BLaER1 treated with 17β-estradiol and CSF1 and Interleukin-3, amounts not matched to agents 10 nM and 100 nM (cell line): ENCODE data around the gene DAB1.
A peak's percentile ranks its signal among the peaks of the same experiment; 100 is the strongest.

Experiments used
- H3K27ac ChIP-seq, 11 experiments: shearing (Covaris generic); formaldehyde crosslinking; 2 replicates each; pipeline ENCODE4 v1.8.1; 2022
- H3K27me3 ChIP-seq, 11 experiments: shearing (Covaris generic); formaldehyde crosslinking; 2 replicates each; pipeline ENCODE4 v1.8.1; 2022
- H3K36me3 ChIP-seq, 11 experiments: shearing (Covaris generic); formaldehyde crosslinking; 2 replicates each; pipeline ENCODE4 v1.8.1; 2022
- H3K4me1 ChIP-seq, 10 experiments: shearing (Covaris generic); formaldehyde crosslinking; 2 replicates each; pipeline ENCODE4 v1.8.1; 2022
- H3K4me2 ChIP-seq, 11 experiments: shearing (Covaris generic); formaldehyde crosslinking; 2 replicates each; pipeline ENCODE4 v1.8.1; 2022
- H3K4me3 ChIP-seq, 10 experiments: shearing (Covaris generic); formaldehyde crosslinking; 2 replicates each; pipeline ENCODE4 v1.8.1; 2022
- H3K9ac ChIP-seq, 11 experiments: shearing (Covaris generic); formaldehyde crosslinking; 2 replicates each; pipeline ENCODE4 v1.8.1; 2022
- H3K9me3 ChIP-seq, 11 experiments: shearing (Covaris generic); formaldehyde crosslinking; replicated peaks in 1 of 11; 2 replicates each; pipeline ENCODE4 v1.8.1; 2022
- H4K20me1 ChIP-seq, 11 experiments: shearing (Covaris generic); formaldehyde crosslinking; 2 replicates each; pipeline ENCODE4 v1.8.1; 2022
- Cebpa-rat ChIP-seq, 11 experiments: shearing (Covaris generic); IDR thresholded peaks; 2 replicates each; pipeline ENCODE4 v1.8.1; 2022

Gene DAB1

DNA sequence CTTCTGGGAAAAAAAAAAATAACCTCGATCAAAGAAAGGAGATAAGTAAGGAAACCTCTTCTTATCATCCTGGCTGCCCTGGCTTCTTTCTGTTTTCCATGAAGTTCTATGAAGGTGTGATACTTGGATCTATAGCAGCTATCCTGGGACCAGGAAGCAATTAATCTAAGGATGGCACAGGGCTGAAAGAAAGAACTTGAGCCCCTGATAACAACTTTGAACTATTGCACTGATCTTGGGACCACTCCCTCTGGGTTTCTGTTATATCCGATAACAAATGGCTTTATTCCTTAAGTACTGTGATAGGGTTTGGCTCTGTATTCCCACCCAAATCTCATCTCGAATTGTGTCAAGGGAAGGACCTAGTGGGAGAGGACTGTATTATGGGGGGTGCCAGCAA, 104.1 kb downstream of the DAB1 start:
- H4K20me1 ChIP-seq, result no peaks in the 10 kb centered on the region
- TF ChIP-seq Cebpa-rat (IDR thresholded peaks at IDR 0.05), result no peak
- no peaks in the 10 kb centered on the region for H3K36me3 ChIP-seq
- H3K4me2 ChIP-seq, result peak overlapping the region in 9 of 11 experiments; percentile 49 to 78 (median 67); a peak in 17 of 22 replicates
- peaks cover 0 to 4% (median 0%) of the 10 kb centered on the region in 11 experiments; a peak in 2 of 22 replicates for H3K9me3 ChIP-seq
- peak overlapping the region in 4 of 11 experiments; percentile 17 to 34 (median 21); a peak in 5 of 22 replicates for H3K9ac ChIP-seq
- H3K27ac ChIP-seq, result peak overlapping the region in 7 of 11 experiments; percentile 28 to 74 (median 62); a peak in 12 of 22 replicates
- peaks cover 14 to 38% (median 28%) of the 10 kb centered on the region in 10 experiments for H3K4me1 ChIP-seq
- no peaks in the 10 kb centered on the region for H3K27me3 ChIP-seq
- no peak overlapping the region for H3K4me3 ChIP-seq

- Histone ChIP-seq H3K27me3 (no peaks in the 10 kb centered on the region), H3K4me3 (no peak overlapping the region), H3K4me2 (peak overlapping the region in 10 of 11 experiments; percentile 41 to 78 (median 66); a peak in 21 of 22 replicates), H3K4me1 (peaks cover 14 to 38% (median 28%) of the 10 kb centered on the region in 10 experiments), H3K9ac (peak overlapping the region in 4 of 11 experiments; percentile 17 to 34 (median 21); a peak in 3 of 22 replicates), H3K36me3 (no peaks in the 10 kb centered on the region), H3K27ac (peak overlapping the region in 8 of 11 experiments; percentile 3 to 74 (median 60); a peak in 14 of 22 replicates), H4K20me1 (no peaks in the 10 kb centered on the region), H3K9me3 (peaks cover 0 to 4% (median 0%) of the 10 kb centered on the region in 11 experiments; a peak in 2 of 22 replicates)
- TF ChIP-seq Cebpa-rat (IDR thresholded peaks at IDR 0.05), result no peak
These were observed 104.7 kb downstream of the DAB1 start for GRCh38 chr1:57319165-57319564.

DNA sequence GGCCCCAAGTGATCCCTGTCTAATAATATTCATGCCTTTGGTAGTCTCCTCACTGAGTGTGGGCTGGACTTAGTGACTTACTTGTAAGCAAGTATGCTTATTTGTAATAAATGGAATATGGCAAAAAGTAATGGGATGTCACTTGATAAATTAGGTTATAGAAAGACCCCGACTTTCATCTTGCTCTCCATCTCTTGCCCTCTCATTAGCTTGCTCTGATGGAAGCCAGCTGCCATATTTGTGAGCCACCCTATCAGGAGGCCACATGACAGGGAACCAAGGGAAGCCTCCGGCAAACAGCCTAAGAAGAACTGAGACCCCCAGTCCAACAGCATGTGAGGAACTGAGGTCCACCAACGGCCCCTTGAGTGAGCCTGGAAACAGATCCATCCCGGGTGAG, 107.0 kb downstream of the DAB1 start:
- no peak overlapping the region for H3K27ac ChIP-seq
- no peak for TF ChIP-seq Cebpa-rat (IDR thresholded peaks at IDR 0.05)
- no peaks in the 10 kb centered on the region for H3K27me3 ChIP-seq
- H3K9me3 ChIP-seq, result peaks cover 0 to 4% (median 0%) of the 10 kb centered on the region in 11 experiments; a peak in 2 of 22 replicates
- no peak overlapping the region for H3K4me3 ChIP-seq
- no peaks in the 10 kb centered on the region for H3K36me3 ChIP-seq
- no peak overlapping the region for H3K9ac ChIP-seq
- peaks cover 14 to 36% (median 28%) of the 10 kb centered on the region in 10 experiments for H3K4me1 ChIP-seq
- no peak overlapping the region for H3K4me2 ChIP-seq
- H4K20me1 ChIP-seq, result no peaks in the 10 kb centered on the region

GRCh38 chr1:57316291-57316690, 107.6 kb downstream of the DAB1 start:
- Histone ChIP-seq H3K36me3 (no peaks in the 10 kb centered on the region), H3K9ac (no peak overlapping the region), H4K20me1 (no peaks in the 10 kb centered on the region), H3K4me3 (no peak overlapping the region), H3K27me3 (no peaks in the 10 kb centered on the region), H3K4me2 (no peak overlapping the region), H3K4me1 (peaks cover 14 to 33% (median 26%) of the 10 kb centered on the region in 10 experiments), H3K27ac (no peak overlapping the region), H3K9me3 (peaks cover 0 to 4% (median 0%) of the 10 kb centered on the region in 11 experiments; a peak in 2 of 22 replicates)
- TF ChIP-seq Cebpa-rat (IDR thresholded peaks at IDR 0.05), result no peak

DNA sequence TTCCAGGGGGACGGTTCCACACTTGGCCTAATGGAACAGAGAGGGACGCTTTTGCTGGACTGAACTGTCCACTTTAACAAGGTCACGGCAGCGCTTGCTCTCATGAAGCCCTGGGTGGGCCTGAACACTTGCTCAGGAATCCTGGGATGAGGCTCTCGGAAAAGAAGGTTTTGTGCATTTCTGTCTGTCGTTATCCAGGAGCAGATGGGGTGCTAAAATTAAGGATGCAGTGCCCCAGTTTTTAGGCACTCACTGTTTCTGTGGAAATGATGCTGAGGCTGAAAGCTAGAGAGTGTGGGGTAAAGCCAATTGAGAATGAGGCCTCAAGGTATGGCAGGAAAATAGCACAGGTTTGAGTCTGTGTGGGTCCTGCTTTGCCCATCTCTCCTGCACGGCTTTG, 111.0 kb downstream of the DAB1 start:
- no peak for TF ChIP-seq Cebpa-rat (IDR thresholded peaks at IDR 0.05)

DNA sequence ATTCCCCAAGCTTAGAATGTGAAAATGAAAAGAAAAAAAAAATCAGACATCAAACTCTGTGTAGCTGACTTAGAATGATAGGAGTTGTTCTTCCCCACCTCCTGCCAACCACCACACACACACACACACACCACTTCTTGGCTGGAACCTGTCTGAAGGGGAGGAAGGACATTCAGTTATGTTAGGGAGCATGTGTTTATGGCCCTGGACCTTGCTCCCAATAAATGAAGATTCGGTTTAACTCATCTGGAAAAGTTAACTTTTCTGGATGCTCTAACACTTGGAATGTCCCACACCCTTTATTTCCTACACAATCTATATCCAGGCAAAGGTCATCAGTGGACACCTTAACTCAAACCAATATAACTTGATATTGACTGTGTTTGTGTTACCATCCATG, 112.4 kb downstream of the DAB1 start:
- Histone ChIP-seq H3K4me3 (no peak overlapping the region), H4K20me1 (no peaks in the 10 kb centered on the region), H3K9me3 (peaks cover 0 to 10% (median 5%) of the 10 kb centered on the region in 11 experiments; a peak in 8 of 22 replicates), H3K27me3 (no peaks in the 10 kb centered on the region), H3K36me3 (no peaks in the 10 kb centered on the region), H3K4me1 (peaks cover 6 to 40% (median 21%) of the 10 kb centered on the region in 10 experiments; a peak in 19 of 20 replicates), H3K4me2 (no peak overlapping the region), H3K9ac (no peak overlapping the region), H3K27ac (no peak overlapping the region)
- no peak for TF ChIP-seq Cebpa-rat (IDR thresholded peaks at IDR 0.05)

More for the DNA sequence above, 111.0 kb downstream of the DAB1 start:
- Histone ChIP-seq H3K27ac (no peak overlapping the region), H3K27me3 (no peaks in the 10 kb centered on the region), H4K20me1 (no peaks in the 10 kb centered on the region), H3K9me3 (peaks cover 0 to 4% (median 0%) of the 10 kb centered on the region in 11 experiments; a peak in 7 of 22 replicates), H3K4me2 (no peak overlapping the region), H3K9ac (no peak overlapping the region), H3K36me3 (no peaks in the 10 kb centered on the region), H3K4me1 (peaks cover 0 to 26% (median 8%) of the 10 kb centered on the region in 10 experiments; a peak in 16 of 20 replicates), H3K4me3 (no peak overlapping the region)

DNA sequence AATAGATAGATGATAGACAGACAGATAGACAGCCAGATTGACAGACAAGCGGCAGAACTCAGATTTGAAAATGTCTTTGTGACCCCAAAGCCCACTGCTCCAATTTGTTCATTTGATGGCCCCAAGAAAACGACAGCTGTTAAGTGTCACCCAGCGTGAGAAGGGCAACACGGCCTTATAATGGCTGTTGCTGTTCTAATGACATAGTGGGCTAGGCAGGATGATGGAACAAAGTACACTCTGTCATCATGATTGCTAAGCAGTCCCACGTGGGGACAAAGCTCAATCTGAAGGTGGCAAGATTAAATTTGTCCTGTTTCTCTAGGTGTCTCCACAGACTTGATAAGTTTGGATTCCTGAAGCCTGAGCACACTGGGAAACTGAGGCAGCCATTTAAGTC, 112.9 kb downstream of the DAB1 start:
- Histone ChIP-seq H3K9me3 (peaks cover 0 to 10% (median 5%) of the 10 kb centered on the region in 11 experiments; a peak in 8 of 22 replicates), H3K27ac (no peak overlapping the region), H3K4me3 (no peak overlapping the region), H3K4me2 (no peak overlapping the region), H3K9ac (no peak overlapping the region), H4K20me1 (no peaks in the 10 kb centered on the region), H3K4me1 (peaks cover 6 to 44% (median 25%) of the 10 kb centered on the region in 10 experiments; a peak in 19 of 20 replicates), H3K36me3 (no peaks in the 10 kb centered on the region), H3K27me3 (no peaks in the 10 kb centered on the region)
- no peak for TF ChIP-seq Cebpa-rat (IDR thresholded peaks at IDR 0.05)

DNA sequence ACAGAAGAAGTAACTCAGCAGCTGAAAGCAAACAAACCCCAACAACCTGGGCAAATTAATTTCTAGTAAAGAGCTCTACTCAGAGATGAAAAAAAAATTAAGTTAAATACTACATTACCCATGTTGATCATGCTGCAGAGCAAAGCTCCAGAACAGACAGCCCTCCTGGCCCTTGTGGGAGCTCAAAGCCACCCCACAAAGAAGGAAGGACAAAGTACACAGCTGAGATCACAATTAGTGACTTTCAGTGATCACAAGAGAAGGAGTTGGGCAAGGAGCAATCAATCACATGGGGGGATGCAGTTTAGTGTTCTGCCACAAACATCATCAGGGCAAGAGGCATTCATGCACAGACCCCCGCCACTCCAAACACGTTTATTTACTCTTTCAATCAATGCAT, 114.2 kb downstream of the DAB1 start:
- Histone ChIP-seq H3K27me3 (no peaks in the 10 kb centered on the region), H3K9ac (no peak overlapping the region), H3K27ac (peak overlapping the region in 1 of 11 experiments; percentile 14; a peak in 1 of 22 replicates), H3K4me2 (0 out of 22 replicates have a peak overlapping the region, but pooled peaks of 1 of the 11 experiments have one; percentile 11), H3K9me3 (peaks cover 0 to 10% (median 5%) of the 10 kb centered on the region in 11 experiments; a peak in 8 of 22 replicates), H4K20me1 (no peaks in the 10 kb centered on the region), H3K36me3 (no peaks in the 10 kb centered on the region), H3K4me1 (peaks cover 6 to 56% (median 37%) of the 10 kb centered on the region in 10 experiments; a peak in 19 of 20 replicates), H3K4me3 (no peak overlapping the region)
- TF ChIP-seq Cebpa-rat (IDR thresholded peaks at IDR 0.05), result no peak

DNA sequence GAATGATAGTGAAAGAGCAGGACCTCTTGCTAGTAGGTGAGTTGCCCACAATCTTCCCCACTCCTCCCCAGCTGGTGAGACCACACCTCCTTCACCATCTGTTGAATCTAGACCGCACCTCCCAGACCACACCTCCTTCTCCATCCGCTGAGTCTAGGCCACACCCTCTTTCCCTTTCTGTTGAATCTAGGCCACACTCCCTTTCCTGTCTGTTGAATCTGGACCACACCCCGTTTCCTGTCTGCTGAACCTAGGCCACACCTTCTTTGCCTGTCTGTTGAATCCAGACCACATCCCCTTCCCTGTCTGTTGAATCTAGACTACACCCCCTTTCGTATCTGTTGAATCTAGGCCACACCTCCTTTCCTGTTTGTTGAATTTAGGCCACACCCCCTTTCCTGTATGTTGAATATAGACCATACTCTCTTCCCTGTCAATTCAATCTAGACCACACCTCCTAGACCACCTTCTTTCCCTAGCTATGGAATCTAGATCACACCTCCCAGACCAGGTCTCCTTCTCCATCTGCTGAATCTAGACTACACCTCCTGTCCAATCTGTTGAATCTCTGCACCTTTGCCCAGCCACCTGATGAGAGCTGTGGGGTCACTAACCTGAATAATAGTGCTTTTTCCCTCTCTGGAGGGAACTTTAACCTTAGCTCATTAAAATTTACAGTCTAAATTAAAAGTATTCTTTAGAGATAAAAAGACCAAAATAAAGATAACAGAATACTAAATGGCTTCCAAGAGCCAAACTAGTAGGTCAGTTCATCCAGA, 116.3 kb downstream of the DAB1 start:
- Histone ChIP-seq H3K4me1 (peaks cover 6 to 71% (median 44%) of the 10 kb centered on the region in 10 experiments; a peak in 19 of 20 replicates), H3K36me3 (no peaks in the 10 kb centered on the region), H3K9me3 (peaks cover 0 to 10% (median 5%) of the 10 kb centered on the region in 11 experiments; a peak in 8 of 22 replicates), H3K4me2 (peak overlapping the region; percentile 2 to 87 (median 62); a peak in 21 of 22 replicates), H3K27me3 (no peaks in the 10 kb centered on the region), H3K9ac (peak overlapping the region in 3 of 11 experiments; percentile 11 to 39 (median 14); a peak in 1 of 22 replicates), H3K27ac (peak overlapping the region in 9 of 11 experiments; percentile 9 to 76 (median 70); a peak in 17 of 22 replicates), H3K4me3 (peak overlapping the region in 1 of 10 experiments; percentile 35; a peak in 1 of 20 replicates), H4K20me1 (no peaks in the 10 kb centered on the region)
- TF ChIP-seq Cebpa-rat (IDR thresholded peaks at IDR 0.05), result no peak
